Measurements from ENCODE around the gene TMEM154. TPM values are rescaled to one million over a fixed set of nuclear protein-coding genes. Genes with fewer than 3 reads are reported as not detected.
"Not testable (repeated sequence)": the region's sequence is repeated elsewhere in the genome, so short reads cannot be mapped to it uniquely, and the experiment has no call there.

TMEM154 gene
- total and polyA plus RNA-seq, 4 donors = 1.6 to 18.9 (median 8.5) TPM

DNA sequence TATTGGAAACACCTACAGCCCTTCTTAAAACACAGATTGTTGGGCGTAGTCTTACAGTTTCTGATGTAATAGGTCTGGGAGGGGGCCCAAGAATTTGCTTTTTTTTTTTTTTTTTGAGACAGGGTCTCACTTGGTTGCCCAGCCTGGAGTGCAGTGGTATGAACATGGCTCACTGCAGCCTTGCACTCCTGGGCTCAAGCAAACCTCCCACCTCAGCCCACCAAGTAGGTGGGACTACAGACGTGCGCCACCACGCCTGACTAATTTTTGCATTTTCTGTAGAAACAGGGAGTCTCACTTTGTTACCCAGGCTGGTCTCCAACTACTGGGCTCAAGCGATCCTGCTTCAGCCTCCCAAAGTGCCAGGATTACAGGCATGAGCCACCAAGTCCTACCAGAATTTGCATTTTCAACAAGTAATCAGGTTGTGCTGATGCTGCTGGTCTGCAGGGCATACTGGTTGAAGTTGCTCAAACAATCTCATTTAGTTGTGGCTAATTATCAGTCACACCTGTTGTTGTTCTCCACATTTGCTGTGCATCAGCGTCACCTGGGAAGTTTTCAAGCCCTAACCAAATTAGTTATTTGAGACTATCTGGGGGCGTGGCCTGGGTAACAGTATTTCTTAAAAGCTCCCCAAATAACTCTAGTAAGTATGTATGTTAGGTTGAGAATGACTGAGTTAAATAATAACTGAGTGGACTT lies 14.0 kb downstream of the TMEM154 start:
- DNase-seq = no peak
- Histone ChIP-seq H3K36me3 (ENCODE audit: control insufficient read depth in 4 of 4, insufficient read depth in 4 of 4, low read length in 4 of 4) (no peaks in the 10 kb centered on the region), H3K9ac (ENCODE audit: insufficient read depth in 1 of 2, low read length in 2 of 2) (no peak overlapping the region), H3K4me3 (no peak overlapping the region), H3K27ac (ENCODE audit: low read depth in 1 of 2, low read length in 1 of 2) (no peak overlapping the region), H3K9me3 (ENCODE audit: control insufficient read depth in 4 of 4, insufficient read depth in 3 of 4, low read length in 3 of 4) (no peaks in the 10 kb centered on the region), H3K27me3 (ENCODE audit: control insufficient read depth in 3 of 3, insufficient read depth in 3 of 3, low read length in 2 of 3) (no peaks in the 10 kb centered on the region), H3K4me1 (ENCODE audit: control insufficient read depth in 5 of 5, insufficient read depth in 5 of 5, low read length in 5 of 5) (no peaks in the 10 kb centered on the region)
- WGBS, 2 donors = 93 to 96% methylated on average over 7 of the region's 7 CpGs
- TF ChIP-seq, protein P1, sequence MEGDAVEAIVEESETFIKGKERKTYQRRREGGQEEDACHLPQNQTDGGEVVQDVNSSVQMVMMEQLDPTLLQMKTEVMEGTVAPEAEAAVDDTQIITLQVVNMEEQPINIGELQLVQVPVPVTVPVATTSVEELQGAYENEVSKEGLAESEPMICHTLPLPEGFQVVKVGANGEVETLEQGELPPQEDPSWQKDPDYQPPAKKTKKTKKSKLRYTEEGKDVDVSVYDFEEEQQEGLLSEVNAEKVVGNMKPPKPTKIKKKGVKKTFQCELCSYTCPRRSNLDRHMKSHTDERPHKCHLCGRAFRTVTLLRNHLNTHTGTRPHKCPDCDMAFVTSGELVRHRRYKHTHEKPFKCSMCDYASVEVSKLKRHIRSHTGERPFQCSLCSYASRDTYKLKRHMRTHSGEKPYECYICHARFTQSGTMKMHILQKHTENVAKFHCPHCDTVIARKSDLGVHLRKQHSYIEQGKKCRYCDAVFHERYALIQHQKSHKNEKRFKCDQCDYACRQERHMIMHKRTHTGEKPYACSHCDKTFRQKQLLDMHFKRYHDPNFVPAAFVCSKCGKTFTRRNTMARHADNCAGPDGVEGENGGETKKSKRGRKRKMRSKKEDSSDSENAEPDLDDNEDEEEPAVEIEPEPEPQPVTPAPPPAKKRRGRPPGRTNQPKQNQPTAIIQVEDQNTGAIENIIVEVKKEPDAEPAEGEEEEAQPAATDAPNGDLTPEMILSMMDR (IDR thresholded peaks at IDR 0.05; ENCODE audit: control extremely low read depth, extremely low read depth) = no peak
- ATAC-seq (ENCODE audit: insufficient read depth, low FRiP score) = no peak

DNA sequence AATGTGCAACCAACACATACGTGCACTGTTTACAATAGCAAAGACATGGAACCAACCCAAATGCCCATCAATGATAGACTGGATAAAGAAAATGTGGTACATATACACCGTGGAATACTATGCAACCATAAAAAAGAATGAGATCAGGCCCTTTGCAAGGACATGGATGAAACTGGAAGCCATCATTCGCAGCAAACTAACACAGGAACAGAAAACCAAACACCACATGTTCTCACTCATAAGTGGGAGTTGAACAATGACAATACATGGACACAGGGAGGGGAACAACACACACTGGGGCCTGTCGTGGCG lies 15.8 kb downstream of the TMEM154 start:
- not testable (repeated sequence) for DNase-seq; H3K9me3 ChIP-seq (ENCODE audit: control insufficient read depth in 4 of 4, insufficient read depth in 3 of 4, low read length in 3 of 4); H3K4me3 ChIP-seq; H3K4me1 ChIP-seq (ENCODE audit: control insufficient read depth in 5 of 5, insufficient read depth in 5 of 5, low read length in 5 of 5); H3K9ac ChIP-seq (ENCODE audit: insufficient read depth in 1 of 2, low read length in 2 of 2); H3K27me3 ChIP-seq (ENCODE audit: control insufficient read depth in 3 of 3, insufficient read depth in 3 of 3, low read length in 2 of 3); H3K36me3 ChIP-seq (ENCODE audit: control insufficient read depth in 4 of 4, insufficient read depth in 4 of 4, low read length in 4 of 4); ATAC-seq (ENCODE audit: insufficient read depth, low FRiP score); H3K27ac ChIP-seq (ENCODE audit: low read depth in 1 of 2, low read length in 1 of 2)
- 68 to 77% methylated on average over 4 to 5 of the region's 5 CpGs for WGBS, 2 donors

DNA sequence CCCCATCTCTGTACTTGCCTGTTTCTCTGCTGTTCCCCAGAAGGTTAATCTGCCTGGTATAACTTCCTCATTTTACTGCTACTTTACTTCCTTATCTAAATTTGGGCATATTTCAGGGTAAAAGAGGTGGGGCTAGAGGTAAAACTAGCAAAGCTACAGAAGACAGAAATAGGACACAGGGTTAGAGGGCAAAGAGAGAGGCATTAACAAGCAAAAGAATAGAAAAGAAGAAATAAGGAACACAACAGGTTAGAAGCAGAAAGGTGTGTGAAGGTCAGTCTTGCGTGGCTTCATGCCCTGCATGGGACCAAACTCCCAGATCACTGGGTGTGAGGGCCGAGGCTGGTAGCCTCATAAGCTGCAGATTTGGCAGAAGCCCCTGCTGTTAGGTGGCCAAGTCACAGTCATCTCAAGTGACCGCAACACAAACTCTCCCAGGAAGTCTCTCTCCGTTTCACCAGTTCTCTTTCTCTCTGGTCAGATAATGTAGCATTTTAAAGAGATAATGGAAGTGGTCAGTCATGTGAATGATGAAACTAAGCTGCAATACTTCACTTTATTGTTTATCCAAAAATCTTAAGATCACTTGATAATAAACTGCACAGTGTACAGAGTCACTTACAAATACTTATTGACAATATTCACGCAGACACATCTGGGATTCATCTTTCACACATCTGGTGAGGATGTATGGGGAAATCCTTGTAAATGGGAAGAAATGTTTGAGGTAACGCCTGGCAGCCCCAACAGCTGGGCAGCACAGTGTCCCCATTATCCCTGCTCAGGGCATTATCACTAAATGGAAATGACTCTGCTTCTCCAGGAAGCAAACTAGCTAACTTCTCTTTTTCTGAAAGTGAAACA lies 16.4 kb downstream of the TMEM154 start:
- no peaks in the 10 kb centered on the region for H3K4me1 ChIP-seq (ENCODE audit: control insufficient read depth in 5 of 5, insufficient read depth in 5 of 5, low read length in 5 of 5)
- no peaks in the 10 kb centered on the region for H3K27me3 ChIP-seq (ENCODE audit: control insufficient read depth in 3 of 3, insufficient read depth in 3 of 3, low read length in 2 of 3)
- TF ChIP-seq, protein P1 (IDR thresholded peaks at IDR 0.05; ENCODE audit: control extremely low read depth, extremely low read depth) = no peak
- H3K4me3 ChIP-seq = no peak overlapping the region
- ATAC-seq (ENCODE audit: insufficient read depth, low FRiP score) (no peak), DNase-seq (no peak)
- peaks cover 0 to 2% (median 0%) of the 10 kb centered on the region in 4 donors for H3K9me3 ChIP-seq (ENCODE audit: control insufficient read depth in 4 of 4, insufficient read depth in 3 of 4, low read length in 3 of 4)
- no peak overlapping the region for H3K9ac ChIP-seq (ENCODE audit: insufficient read depth in 1 of 2, low read length in 2 of 2)
- H3K36me3 ChIP-seq (ENCODE audit: control insufficient read depth in 4 of 4, insufficient read depth in 4 of 4, low read length in 4 of 4) = no peaks in the 10 kb centered on the region
- 49 to 76% methylated on average over 6 of the region's 6 CpGs for WGBS, 2 donors
- peak overlapping the region in 1 of 2 donors; percentile 37 for H3K27ac ChIP-seq (ENCODE audit: low read depth in 1 of 2, low read length in 1 of 2)

DNA sequence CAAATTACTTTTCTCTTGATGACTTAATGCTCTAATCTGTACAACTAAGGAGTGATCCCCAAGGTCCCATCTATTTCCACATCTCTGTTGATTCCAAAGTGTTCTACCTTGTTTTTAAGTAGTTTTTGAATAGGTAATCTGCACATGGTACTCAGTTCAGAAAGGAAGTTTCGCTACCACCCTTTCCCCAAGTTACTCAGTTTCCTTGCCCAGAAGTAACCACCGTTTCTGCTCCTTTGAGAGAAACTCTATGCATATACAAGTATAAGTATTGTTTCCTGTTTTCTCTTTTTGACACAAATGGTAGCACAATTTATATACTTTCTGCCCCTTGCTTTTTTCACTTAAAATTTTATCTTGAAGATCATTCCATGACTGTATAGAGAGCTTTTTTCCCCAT lies 18.1 kb downstream of the TMEM154 start:
- Histone ChIP-seq H3K4me3 (no peak overlapping the region), H3K4me1 (ENCODE audit: control insufficient read depth in 5 of 5, insufficient read depth in 5 of 5, low read length in 5 of 5) (no peaks in the 10 kb centered on the region), H3K27me3 (ENCODE audit: control insufficient read depth in 3 of 3, insufficient read depth in 3 of 3, low read length in 2 of 3) (no peaks in the 10 kb centered on the region), H3K9ac (ENCODE audit: insufficient read depth in 1 of 2, low read length in 2 of 2) (no peak overlapping the region), H3K9me3 (ENCODE audit: control insufficient read depth in 4 of 4, insufficient read depth in 3 of 4, low read length in 3 of 4) (peaks cover 0 to 12% (median 5%) of the 10 kb centered on the region in 4 donors), H3K36me3 (ENCODE audit: control insufficient read depth in 4 of 4, insufficient read depth in 4 of 4, low read length in 4 of 4) (no peaks in the 10 kb centered on the region), H3K27ac (ENCODE audit: low read depth in 1 of 2, low read length in 1 of 2) (no peak overlapping the region)
- ATAC-seq (ENCODE audit: insufficient read depth, low FRiP score) (no peak), DNase-seq (no peak)
- WGBS, 2 donors = 54 to 74% methylated on average over 2 of the region's 2 CpGs
- TF ChIP-seq, protein P1 (IDR thresholded peaks at IDR 0.05; ENCODE audit: control extremely low read depth, extremely low read depth) = no peak

Measured in lung (tissue), 12 donors.